H4 (cell line): ENCODE data around the gene FARP1. TPM values are rescaled to one million over a fixed set of nuclear protein-coding genes. Genes with fewer than 3 reads are reported as not detected.
"Not testable (repeated sequence)": the region's sequence is repeated elsewhere in the genome, so short reads cannot be mapped to it uniquely, and the experiment has no call there.

Experiments used
- DNase-seq: peaks from one replicate; pipeline ENCODE4 v3.0.0-alpha.2; 2015; ENCODE audit warnings: low spot score
- total RNA-seq: library from RNA; depleted of rRNA; stranded (reverse); fragments of >200 nt; shearing (Covaris generic); gene quantifications from 2 replicates; pipeline ENCODE4 v1.2.3, GENCODE V29; 2014

FARP1 gene
- total RNA-seq, 1 experiment from 2014 or later, result 6.3 TPM

GRCh38 chr13:98396071-98396710 is 253.3 kb downstream of the FARP1 start:
- DNase-seq, result no peak

GRCh38 chr13:98397221-98397620 is 254.3 kb downstream of the FARP1 start:
- no peak for DNase-seq

- no peak for DNase-seq
These were observed 255.0 kb downstream of the FARP1 start for GRCh38 chr13:98397861-98398260.

GRCh38 chr13:98398581-98398980 is 255.7 kb downstream of the FARP1 start:
- DNase-seq, result no peak

GRCh38 chr13:98399756-98400155 is 256.9 kb downstream of the FARP1 start:
- no peak for DNase-seq

- DNase-seq, result no peak
These were observed 259.0 kb downstream of the FARP1 start for GRCh38 chr13:98401934-98402333.

GRCh38 chr13:98403076-98403475 is 260.2 kb downstream of the FARP1 start:
- no peak for DNase-seq

GRCh38 chr13:98405107-98405571 is 262.2 kb downstream of the FARP1 start:
- no peak for DNase-seq

- no peak for DNase-seq
These were observed 262.9 kb downstream of the FARP1 start for GRCh38 chr13:98405690-98406344.

GRCh38 chr13:98406427-98406826 is 263.5 kb downstream of the FARP1 start:
- no peak for DNase-seq

GRCh38 chr13:98406971-98407370 is 264.1 kb downstream of the FARP1 start:
- DNase-seq, result no peak

- no peak for DNase-seq
These were observed 264.7 kb downstream of the FARP1 start for GRCh38 chr13:98407575-98407974.

- no peak for DNase-seq
These were observed 266.4 kb downstream of the FARP1 start for GRCh38 chr13:98409281-98409680.

- DNase-seq, result no peak
These were observed 267.7 kb downstream of the FARP1 start for GRCh38 chr13:98410612-98411011.

- DNase-seq, result no peak
These were observed 268.1 kb downstream of the FARP1 start for GRCh38 chr13:98411013-98411412.

- no peak for DNase-seq
These were observed 268.8 kb downstream of the FARP1 start for GRCh38 chr13:98411617-98412265.

- not testable (repeated sequence) for DNase-seq
These were observed 270.4 kb downstream of the FARP1 start for GRCh38 chr13:98413278-98413677.

- no peak for DNase-seq
These were observed 270.9 kb downstream of the FARP1 start for GRCh38 chr13:98413796-98414195.

- no peak for DNase-seq
These were observed 272.6 kb downstream of the FARP1 start for GRCh38 chr13:98415326-98416070.

GRCh38 chr13:98416408-98416807 is 273.5 kb downstream of the FARP1 start:
- no peak for DNase-seq

- DNase-seq, result no peak
These were observed 277.1 kb downstream of the FARP1 start for GRCh38 chr13:98419786-98420553.
